ENCODE measurements around the gene NFATC2IP. TPM values are rescaled to one million over a fixed set of nuclear protein-coding genes. Genes with fewer than 3 reads are reported as not detected.

The NFATC2IP gene
- total and polyA plus RNA-seq, 9 of the 15 experiments (the other 6 are each of a cell fraction or from before 2014, with no cell fraction given), result 15.6 to 106 (median 46.9) TPM

DNA sequence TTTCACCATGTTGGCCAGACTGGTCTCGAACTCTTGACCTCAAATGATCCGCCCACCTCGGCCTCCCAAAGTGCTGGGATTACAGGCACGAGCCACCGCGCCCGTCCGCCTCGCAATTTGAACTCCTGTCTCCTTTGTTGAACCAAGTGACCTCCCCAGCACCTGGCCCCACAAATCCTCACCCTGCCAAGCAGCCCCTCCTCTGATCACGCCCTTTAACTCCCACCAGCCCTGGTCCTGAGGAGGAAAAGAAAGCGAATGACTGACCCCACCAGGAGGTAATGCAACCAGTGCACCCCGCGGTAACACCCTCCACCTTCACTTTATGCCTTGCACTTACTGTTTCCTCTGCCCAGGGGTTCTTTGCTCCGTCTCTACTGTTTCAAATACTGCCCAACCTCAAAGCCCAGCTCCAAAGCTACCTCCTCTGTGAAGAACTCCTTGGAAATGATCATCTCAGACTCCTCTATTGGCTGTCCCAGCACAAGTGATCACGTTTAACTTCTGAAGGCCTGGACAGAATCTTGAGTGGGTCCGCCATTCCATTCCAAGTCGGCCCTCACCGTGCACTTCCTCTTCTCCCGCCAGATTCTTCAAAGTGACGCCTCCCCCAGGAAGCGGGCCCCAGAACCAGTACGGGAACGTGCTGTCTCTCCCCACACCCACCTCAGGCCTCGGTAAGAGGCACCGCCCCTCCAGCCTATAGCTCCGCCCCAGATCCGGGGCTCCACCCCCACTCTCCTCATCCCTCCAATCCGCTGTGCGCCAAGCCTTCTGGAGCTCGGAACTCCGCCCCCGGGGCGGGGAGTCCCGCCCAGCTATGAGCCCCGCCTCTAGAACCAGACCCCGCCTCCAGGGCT, 14.6 kb upstream of the NFATC2IP start (continued):
- TF ChIP-seq, protein P1, sequence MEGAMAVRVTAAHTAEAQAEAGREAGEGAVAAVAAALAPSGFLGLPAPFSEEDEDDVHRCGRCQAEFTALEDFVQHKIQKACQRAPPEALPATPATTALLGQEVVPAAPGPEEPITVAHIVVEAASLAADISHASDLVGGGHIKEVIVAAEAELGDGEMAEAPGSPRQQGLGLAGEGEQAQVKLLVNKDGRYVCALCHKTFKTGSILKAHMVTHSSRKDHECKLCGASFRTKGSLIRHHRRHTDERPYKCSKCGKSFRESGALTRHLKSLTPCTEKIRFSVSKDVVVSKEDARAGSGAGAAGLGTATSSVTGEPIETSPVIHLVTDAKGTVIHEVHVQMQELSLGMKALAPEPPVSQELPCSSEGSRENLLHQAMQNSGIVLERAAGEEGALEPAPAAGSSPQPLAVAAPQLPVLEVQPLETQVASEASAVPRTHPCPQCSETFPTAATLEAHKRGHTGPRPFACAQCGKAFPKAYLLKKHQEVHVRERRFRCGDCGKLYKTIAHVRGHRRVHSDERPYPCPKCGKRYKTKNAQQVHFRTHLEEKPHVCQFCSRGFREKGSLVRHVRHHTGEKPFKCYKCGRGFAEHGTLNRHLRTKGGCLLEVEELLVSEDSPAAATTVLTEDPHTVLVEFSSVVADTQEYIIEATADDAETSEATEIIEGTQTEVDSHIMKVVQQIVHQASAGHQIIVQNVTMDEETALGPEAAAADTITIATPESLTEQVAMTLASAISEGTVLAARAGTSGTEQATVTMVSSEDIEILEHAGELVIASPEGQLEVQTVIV (CRISPR knock-in tag; IDR thresholded peaks at IDR 0.05; ENCODE audit: borderline replicate concordance), result no peak
- TF ChIP-seq, protein P2, sequence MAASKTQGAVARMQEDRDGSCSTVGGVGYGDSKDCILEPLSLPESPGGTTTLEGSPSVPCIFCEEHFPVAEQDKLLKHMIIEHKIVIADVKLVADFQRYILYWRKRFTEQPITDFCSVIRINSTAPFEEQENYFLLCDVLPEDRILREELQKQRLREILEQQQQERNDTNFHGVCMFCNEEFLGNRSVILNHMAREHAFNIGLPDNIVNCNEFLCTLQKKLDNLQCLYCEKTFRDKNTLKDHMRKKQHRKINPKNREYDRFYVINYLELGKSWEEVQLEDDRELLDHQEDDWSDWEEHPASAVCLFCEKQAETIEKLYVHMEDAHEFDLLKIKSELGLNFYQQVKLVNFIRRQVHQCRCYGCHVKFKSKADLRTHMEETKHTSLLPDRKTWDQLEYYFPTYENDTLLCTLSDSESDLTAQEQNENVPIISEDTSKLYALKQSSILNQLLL (CRISPR knock-in tag; IDR thresholded peaks at IDR 0.05; ENCODE audit: borderline replicate concordance), result no peak
- TF ChIP-seq SMARCC2 (IDR thresholded peaks at IDR 0.05; ENCODE audit: low read depth), result no peak
- peak; percentile 35 for TF ChIP-seq POLR2B (IDR thresholded peaks at IDR 0.05; ENCODE audit: low read depth, partially characterized antibody)
- TF ChIP-seq, protein P3, sequence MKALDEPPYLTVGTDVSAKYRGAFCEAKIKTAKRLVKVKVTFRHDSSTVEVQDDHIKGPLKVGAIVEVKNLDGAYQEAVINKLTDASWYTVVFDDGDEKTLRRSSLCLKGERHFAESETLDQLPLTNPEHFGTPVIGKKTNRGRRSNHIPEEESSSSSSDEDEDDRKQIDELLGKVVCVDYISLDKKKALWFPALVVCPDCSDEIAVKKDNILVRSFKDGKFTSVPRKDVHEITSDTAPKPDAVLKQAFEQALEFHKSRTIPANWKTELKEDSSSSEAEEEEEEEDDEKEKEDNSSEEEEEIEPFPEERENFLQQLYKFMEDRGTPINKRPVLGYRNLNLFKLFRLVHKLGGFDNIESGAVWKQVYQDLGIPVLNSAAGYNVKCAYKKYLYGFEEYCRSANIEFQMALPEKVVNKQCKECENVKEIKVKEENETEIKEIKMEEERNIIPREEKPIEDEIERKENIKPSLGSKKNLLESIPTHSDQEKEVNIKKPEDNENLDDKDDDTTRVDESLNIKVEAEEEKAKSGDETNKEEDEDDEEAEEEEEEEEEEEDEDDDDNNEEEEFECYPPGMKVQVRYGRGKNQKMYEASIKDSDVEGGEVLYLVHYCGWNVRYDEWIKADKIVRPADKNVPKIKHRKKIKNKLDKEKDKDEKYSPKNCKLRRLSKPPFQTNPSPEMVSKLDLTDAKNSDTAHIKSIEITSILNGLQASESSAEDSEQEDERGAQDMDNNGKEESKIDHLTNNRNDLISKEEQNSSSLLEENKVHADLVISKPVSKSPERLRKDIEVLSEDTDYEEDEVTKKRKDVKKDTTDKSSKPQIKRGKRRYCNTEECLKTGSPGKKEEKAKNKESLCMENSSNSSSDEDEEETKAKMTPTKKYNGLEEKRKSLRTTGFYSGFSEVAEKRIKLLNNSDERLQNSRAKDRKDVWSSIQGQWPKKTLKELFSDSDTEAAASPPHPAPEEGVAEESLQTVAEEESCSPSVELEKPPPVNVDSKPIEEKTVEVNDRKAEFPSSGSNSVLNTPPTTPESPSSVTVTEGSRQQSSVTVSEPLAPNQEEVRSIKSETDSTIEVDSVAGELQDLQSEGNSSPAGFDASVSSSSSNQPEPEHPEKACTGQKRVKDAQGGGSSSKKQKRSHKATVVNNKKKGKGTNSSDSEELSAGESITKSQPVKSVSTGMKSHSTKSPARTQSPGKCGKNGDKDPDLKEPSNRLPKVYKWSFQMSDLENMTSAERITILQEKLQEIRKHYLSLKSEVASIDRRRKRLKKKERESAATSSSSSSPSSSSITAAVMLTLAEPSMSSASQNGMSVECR (CRISPR knock-in tag; IDR thresholded peaks at IDR 0.05), result peak; percentile 68; the same call in 1 of the 2 replicates
- TF ChIP-seq, protein P4, sequence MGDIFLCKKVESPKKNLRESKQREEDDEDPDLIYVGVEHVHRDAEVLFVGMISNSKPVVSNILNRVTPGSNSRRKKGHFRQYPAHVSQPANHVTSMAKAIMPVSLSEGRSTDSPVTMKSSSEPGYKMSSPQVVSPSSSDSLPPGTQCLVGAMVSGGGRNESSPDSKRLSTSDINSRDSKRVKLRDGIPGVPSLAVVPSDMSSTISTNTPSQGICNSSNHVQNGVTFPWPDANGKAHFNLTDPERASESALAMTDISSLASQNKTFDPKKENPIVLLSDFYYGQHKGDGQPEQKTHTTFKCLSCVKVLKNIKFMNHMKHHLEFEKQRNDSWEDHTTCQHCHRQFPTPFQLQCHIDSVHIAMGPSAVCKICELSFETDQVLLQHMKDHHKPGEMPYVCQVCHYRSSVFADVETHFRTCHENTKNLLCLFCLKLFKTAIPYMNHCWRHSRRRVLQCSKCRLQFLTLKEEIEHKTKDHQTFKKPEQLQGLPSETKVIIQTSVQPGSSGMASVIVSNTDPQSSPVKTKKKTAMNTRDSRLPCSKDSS (IDR thresholded peaks at IDR 0.05; ENCODE audit: low read depth, partially characterized antibody), result no peak
- peak in 1 of 2 experiments; percentile 68; a peak in 1 of 4 replicates for TF ChIP-seq SIN3A (IDR thresholded peaks at IDR 0.05; ENCODE audit: borderline replicate concordance in 2 of 2, control insufficient read depth in 1 of 2, low read depth in 2 of 2, low read length in 2 of 2)
- TF ChIP-seq, protein P5, sequence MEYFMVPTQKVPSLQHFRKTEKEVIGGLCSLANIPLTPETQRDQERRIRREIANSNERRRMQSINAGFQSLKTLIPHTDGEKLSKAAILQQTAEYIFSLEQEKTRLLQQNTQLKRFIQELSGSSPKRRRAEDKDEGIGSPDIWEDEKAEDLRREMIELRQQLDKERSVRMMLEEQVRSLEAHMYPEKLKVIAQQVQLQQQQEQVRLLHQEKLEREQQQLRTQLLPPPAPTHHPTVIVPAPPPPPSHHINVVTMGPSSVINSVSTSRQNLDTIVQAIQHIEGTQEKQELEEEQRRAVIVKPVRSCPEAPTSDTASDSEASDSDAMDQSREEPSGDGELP (CRISPR knock-in tag; IDR thresholded peaks at IDR 0.05; ENCODE audit: borderline replicate concordance), result peak; percentile 61; the same call in 1 of the 2 replicates
- peak; percentile 59 for TF ChIP-seq ETV5 (CRISPR knock-in tag; IDR thresholded peaks at IDR 0.05; ENCODE audit: low read depth)
- TF ChIP-seq NR2C1 (IDR thresholded peaks at IDR 0.05), result 0 out of 2 replicates have a peak, but pooled peaks have one; percentile 20
- TF ChIP-seq NR2C1 (tag; IDR thresholded peaks at IDR 0.05), result no peak
- TF ChIP-seq, protein P6, sequence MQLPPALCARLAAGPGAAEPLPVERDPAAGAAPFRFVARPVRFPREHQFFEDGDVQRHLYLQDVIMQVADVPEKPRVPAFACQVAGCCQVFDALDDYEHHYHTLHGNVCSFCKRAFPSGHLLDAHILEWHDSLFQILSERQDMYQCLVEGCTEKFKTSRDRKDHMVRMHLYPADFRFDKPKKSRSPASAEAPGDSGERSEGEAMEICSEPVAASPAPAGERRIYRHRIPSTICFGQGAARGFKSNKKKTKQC (CRISPR knock-in tag; IDR thresholded peaks at IDR 0.05), result 0 out of 2 replicates have a peak, but pooled peaks have one; percentile 64

Data from K562 (cell line).